ENCODE measurements around the gene ZPBP. TPM values are rescaled to one million over a fixed set of nuclear protein-coding genes. Genes with fewer than 3 reads are reported as not detected.

The ZPBP gene
- polyA plus RNA-seq, 1 experiment = not detected

GRCh38 chr7:49894543-49894942, 198.5 kb downstream of the ZPBP start:
- TF ChIP-seq, protein P1, sequence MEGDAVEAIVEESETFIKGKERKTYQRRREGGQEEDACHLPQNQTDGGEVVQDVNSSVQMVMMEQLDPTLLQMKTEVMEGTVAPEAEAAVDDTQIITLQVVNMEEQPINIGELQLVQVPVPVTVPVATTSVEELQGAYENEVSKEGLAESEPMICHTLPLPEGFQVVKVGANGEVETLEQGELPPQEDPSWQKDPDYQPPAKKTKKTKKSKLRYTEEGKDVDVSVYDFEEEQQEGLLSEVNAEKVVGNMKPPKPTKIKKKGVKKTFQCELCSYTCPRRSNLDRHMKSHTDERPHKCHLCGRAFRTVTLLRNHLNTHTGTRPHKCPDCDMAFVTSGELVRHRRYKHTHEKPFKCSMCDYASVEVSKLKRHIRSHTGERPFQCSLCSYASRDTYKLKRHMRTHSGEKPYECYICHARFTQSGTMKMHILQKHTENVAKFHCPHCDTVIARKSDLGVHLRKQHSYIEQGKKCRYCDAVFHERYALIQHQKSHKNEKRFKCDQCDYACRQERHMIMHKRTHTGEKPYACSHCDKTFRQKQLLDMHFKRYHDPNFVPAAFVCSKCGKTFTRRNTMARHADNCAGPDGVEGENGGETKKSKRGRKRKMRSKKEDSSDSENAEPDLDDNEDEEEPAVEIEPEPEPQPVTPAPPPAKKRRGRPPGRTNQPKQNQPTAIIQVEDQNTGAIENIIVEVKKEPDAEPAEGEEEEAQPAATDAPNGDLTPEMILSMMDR (IDR thresholded peaks at IDR 0.05; ENCODE audit: insufficient read depth, low read depth, low read length) = no peak
- no peak for DNase-seq (ENCODE audit: low read depth)
- Histone ChIP-seq H3K27me3 (ENCODE audit: control insufficient read depth, insufficient read depth, low read length) (no peaks in the 10 kb centered on the region), H3K4me3 (ENCODE audit: low read depth, low read length) (no peak overlapping the region), H3K36me3 (ENCODE audit: control insufficient read depth, insufficient read depth, low read length) (no peaks in the 10 kb centered on the region)
- POLR2A ChIA-PET = no interaction called here
- CTCF ChIA-PET = no interaction called here

DNA sequence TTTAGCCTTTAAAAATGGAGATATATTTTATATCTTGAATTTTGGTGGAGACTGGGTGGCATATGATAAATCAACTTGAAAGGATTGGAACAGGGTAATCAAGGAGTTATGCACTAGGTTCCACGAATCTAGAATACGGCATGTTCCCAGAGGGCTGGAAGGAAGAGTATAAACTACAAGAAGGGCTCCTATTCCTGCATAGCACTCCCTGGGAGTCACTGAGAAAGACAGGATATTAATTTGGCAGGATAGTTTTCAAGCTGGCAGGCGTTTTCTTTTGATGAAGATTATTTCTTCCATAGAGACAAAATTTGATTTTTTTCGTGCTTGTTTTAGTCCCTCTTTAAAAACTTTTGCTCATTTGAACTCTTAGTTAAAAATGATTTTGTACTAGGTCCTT, 199.9 kb downstream of the ZPBP start:
- no peak for DNase-seq (ENCODE audit: low read depth)
- ChIA-PET CTCF (no interaction called here), POLR2A (no interaction called here)
- TF ChIP-seq, protein P1 (IDR thresholded peaks at IDR 0.05; ENCODE audit: insufficient read depth, low read depth, low read length) = no peak
- Histone ChIP-seq H3K36me3 (ENCODE audit: control insufficient read depth, insufficient read depth, low read length) (no peaks in the 10 kb centered on the region), H3K27me3 (ENCODE audit: control insufficient read depth, insufficient read depth, low read length) (no peaks in the 10 kb centered on the region), H3K4me3 (ENCODE audit: low read depth, low read length) (no peak overlapping the region)

- CTCF ChIA-PET = no interaction called here
- TF ChIP-seq, protein P1 (IDR thresholded peaks at IDR 0.05; ENCODE audit: insufficient read depth, low read depth, low read length) = no peak
- Histone ChIP-seq H3K4me3 (ENCODE audit: low read depth, low read length) (no peak overlapping the region), H3K27me3 (ENCODE audit: control insufficient read depth, insufficient read depth, low read length) (no peaks in the 10 kb centered on the region), H3K36me3 (ENCODE audit: control insufficient read depth, insufficient read depth, low read length) (no peaks in the 10 kb centered on the region)
- POLR2A ChIA-PET = no interaction called here
- no peak for DNase-seq (ENCODE audit: low read depth)
These were observed 200.6 kb downstream of the ZPBP start for GRCh38 chr7:49892481-49892880.

Other genes with a start within 250 kb of the ZPBP start
- not detected in 2 replicates for gene IKZF1, start 211.5 kb upstream of the ZPBP start, polyA plus RNA-seq (2011; rRNA removed)

Measured in BJ (cell line).